Measurements from ENCODE around the gene PTPA. TPM values are rescaled to one million over a fixed set of nuclear protein-coding genes. Genes with fewer than 3 reads are reported as not detected.
A peak's percentile ranks its signal among the peaks of the same experiment; 100 is the strongest.

The PTPA gene
- total and polyA plus RNA-seq, 9 of the 15 experiments (the other 6 are each of a cell fraction or from before 2014, with no cell fraction given): 1.7 to 121 (median 72.6) TPM

DNA sequence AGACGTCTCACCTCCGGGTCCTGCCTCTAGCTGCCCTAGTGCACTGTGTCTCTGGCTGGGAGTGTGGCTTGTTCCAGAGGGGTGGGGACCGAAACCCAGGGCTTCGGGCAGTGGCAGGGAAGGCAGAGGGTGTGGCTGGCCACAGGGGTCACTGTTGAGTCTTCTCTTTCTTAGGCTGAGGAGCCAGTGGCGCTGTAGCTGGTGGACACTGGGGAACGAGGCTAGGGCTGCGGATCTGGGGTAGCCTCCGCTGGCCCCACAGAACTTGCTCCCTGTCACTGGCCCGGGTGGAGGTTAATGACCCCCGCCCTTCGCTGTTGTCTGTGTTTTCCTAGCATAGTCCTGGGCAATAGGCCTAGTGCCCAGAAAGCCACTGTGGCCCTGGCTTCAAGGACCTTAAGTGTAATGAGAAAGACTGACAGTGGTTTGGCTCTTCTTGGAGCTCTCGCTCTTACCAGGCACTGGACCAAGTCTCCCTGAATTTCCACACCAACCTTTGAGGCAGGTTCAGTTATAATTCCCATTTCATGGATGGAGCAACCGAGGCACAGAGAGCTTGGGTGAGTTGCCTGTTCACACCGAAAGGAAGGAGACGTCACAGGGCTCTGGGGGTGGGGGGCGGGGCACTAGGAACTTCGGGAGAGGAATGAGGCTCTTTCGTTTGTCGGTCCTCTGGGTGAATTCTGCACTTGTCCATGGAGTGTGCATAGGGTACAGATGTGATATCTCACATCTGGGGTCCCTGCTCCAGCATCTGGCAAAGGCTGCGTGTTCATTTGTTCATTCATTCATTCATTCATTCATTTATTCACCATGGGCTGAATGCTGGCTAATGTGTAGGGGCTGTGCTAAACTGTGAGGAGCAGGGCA lies 71.6 kb downstream of the PTPA start (continued):
- TF ChIP-seq RBBP5 (IDR thresholded peaks at IDR 0.05; ENCODE audit: borderline replicate concordance, insufficient read depth, low read length, poor library complexity, severe bottlenecking): peak; percentile 26
- TF ChIP-seq ZNF24 (IDR thresholded peaks at IDR 0.05): peak; percentile 97
- no peak for TF ChIP-seq SETDB1 (IDR thresholded peaks at IDR 0.05; ENCODE audit: low read length)
- no peak for TF ChIP-seq CBFA2T3 (IDR thresholded peaks at IDR 0.05)
- no peak for TF ChIP-seq ZSCAN29 (IDR thresholded peaks at IDR 0.05)
- TF ChIP-seq U2AF2 (optimal IDR thresholded peaks at IDR 0.05; ENCODE audit: low read depth, low read length): no peak
- TF ChIP-seq STAG1 (CRISPR knock-in tag; IDR thresholded peaks at IDR 0.05; ENCODE audit: borderline replicate concordance): peak; percentile 31
- TF ChIP-seq CHD1 (IDR thresholded peaks at IDR 0.05; ENCODE audit: low read length): no peak
- no peak for TF ChIP-seq RUNX1 (IDR thresholded peaks at IDR 0.05; ENCODE audit: low read depth)
- TF ChIP-seq ARNT (IDR thresholded peaks at IDR 0.05): no peak
- no peak for TF ChIP-seq SP2 (IDR thresholded peaks at IDR 0.05; ENCODE audit: extremely low read depth, low read depth, low read length, poor library complexity, severe bottlenecking)
- no peak for TF ChIP-seq TFE3 (CRISPR knock-in tag; IDR thresholded peaks at IDR 0.05)
- no peak for TF ChIP-seq ZNF512 (tag; IDR thresholded peaks at IDR 0.05)
- TF ChIP-seq ZNF124 (CRISPR knock-in tag; IDR thresholded peaks at IDR 0.05): no peak
- TF ChIP-seq, protein P1, sequence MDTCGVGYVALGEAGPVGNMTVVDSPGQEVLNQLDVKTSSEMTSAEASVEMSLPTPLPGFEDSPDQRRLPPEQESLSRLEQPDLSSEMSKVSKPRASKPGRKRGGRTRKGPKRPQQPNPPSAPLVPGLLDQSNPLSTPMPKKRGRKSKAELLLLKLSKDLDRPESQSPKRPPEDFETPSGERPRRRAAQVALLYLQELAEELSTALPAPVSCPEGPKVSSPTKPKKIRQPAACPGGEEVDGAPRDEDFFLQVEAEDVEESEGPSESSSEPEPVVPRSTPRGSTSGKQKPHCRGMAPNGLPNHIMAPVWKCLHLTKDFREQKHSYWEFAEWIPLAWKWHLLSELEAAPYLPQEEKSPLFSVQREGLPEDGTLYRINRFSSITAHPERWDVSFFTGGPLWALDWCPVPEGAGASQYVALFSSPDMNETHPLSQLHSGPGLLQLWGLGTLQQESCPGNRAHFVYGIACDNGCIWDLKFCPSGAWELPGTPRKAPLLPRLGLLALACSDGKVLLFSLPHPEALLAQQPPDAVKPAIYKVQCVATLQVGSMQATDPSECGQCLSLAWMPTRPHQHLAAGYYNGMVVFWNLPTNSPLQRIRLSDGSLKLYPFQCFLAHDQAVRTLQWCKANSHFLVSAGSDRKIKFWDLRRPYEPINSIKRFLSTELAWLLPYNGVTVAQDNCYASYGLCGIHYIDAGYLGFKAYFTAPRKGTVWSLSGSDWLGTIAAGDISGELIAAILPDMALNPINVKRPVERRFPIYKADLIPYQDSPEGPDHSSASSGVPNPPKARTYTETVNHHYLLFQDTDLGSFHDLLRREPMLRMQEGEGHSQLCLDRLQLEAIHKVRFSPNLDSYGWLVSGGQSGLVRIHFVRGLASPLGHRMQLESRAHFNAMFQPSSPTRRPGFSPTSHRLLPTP (IDR thresholded peaks at IDR 0.05; ENCODE audit: borderline replicate concordance, extremely low read depth, insufficient read length): no peak
- TF ChIP-seq POLR2AphosphoS5 (IDR thresholded peaks at IDR 0.05; ENCODE audit: control insufficient read depth, insufficient read depth, low read depth, low read length): no peak
- no peak for TF ChIP-seq ZNF197 (CRISPR knock-in tag; IDR thresholded peaks at IDR 0.05; ENCODE audit: low read depth)
- TF ChIP-seq ZNF395 (CRISPR knock-in tag; IDR thresholded peaks at IDR 0.05): no peak
